ENCODE results near the gene VASH2.

Gene VASH2

DNA sequence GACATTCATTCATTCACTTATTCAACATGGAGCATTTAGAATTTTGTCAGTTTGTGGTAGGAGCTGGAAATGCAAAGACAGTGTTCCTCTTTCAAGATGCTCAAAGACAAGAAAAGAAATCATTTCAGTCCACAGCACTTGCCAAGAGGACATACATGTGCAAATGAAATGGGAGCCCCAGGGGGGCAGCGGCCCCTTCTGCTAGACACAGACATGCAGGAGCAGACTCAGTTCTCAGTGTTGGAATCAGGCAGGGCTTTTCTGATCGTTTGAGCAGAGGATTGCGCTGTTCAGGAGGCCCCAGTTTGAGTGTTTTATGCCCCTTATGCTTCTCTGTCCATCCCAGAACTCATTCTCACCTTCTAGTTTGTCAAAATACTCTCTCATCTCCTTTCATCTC lies 35.6 kb upstream of the VASH2 start:
- no peak for DNase-seq (ENCODE audit: low read depth)
- TF ChIP-seq, protein P1, sequence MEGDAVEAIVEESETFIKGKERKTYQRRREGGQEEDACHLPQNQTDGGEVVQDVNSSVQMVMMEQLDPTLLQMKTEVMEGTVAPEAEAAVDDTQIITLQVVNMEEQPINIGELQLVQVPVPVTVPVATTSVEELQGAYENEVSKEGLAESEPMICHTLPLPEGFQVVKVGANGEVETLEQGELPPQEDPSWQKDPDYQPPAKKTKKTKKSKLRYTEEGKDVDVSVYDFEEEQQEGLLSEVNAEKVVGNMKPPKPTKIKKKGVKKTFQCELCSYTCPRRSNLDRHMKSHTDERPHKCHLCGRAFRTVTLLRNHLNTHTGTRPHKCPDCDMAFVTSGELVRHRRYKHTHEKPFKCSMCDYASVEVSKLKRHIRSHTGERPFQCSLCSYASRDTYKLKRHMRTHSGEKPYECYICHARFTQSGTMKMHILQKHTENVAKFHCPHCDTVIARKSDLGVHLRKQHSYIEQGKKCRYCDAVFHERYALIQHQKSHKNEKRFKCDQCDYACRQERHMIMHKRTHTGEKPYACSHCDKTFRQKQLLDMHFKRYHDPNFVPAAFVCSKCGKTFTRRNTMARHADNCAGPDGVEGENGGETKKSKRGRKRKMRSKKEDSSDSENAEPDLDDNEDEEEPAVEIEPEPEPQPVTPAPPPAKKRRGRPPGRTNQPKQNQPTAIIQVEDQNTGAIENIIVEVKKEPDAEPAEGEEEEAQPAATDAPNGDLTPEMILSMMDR (IDR thresholded peaks at IDR 0.05; ENCODE audit: control insufficient read depth, insufficient read depth, low read depth, low read length, missing control alignments): no peak
- H3K4me3 ChIP-seq (ENCODE audit: control insufficient read depth, low read depth, low read length): no peak overlapping the region

- TF ChIP-seq, protein P1 (IDR thresholded peaks at IDR 0.05; ENCODE audit: control insufficient read depth, insufficient read depth, low read depth, low read length, missing control alignments): peak; percentile 39
- DNase-seq (ENCODE audit: low read depth): no peak
- no peak overlapping the region for H3K4me3 ChIP-seq (ENCODE audit: control insufficient read depth, low read depth, low read length)
Observed at GRCh38 chr1:212915245-212916091, 34.9 kb upstream of the VASH2 start.

- TF ChIP-seq, protein P1 (IDR thresholded peaks at IDR 0.05; ENCODE audit: control insufficient read depth, insufficient read depth, low read depth, low read length, missing control alignments): no peak
- no peak for DNase-seq (ENCODE audit: low read depth)
- H3K4me3 ChIP-seq (ENCODE audit: control insufficient read depth, low read depth, low read length): no peak overlapping the region
Observed at GRCh38 chr1:212916481-212917133, 33.7 kb upstream of the VASH2 start.

GRCh38 chr1:212917134-212917485 lies 33.2 kb upstream of the VASH2 start:
- DNase-seq (ENCODE audit: low read depth): no peak
- TF ChIP-seq, protein P1 (IDR thresholded peaks at IDR 0.05; ENCODE audit: control insufficient read depth, insufficient read depth, low read depth, low read length, missing control alignments): no peak
- no peak overlapping the region for H3K4me3 ChIP-seq (ENCODE audit: control insufficient read depth, low read depth, low read length)

DNA sequence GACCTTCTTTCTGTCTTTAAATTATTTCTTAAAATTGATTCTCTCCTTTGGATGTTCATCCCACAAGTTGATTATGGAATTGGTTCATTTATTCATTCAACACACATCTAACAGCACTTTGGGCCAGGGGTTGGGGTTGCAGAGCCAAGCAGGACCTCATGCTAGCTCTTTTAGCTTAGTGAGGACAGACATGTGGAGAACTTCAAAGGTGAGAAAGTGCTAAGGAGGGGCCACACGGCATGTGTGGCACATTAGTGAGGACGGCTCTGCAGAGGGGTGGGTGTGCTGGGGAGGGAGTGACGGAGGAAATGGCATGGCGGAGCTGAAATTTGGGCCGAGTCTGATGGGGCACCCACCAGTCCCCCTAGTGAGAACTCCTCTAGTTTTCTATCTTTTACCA lies 32.5 kb upstream of the VASH2 start:
- TF ChIP-seq, protein P1 (IDR thresholded peaks at IDR 0.05; ENCODE audit: control insufficient read depth, insufficient read depth, low read depth, low read length, missing control alignments): no peak
- H3K4me3 ChIP-seq (ENCODE audit: control insufficient read depth, low read depth, low read length): no peak overlapping the region
- DNase-seq (ENCODE audit: low read depth): no peak

GRCh38 chr1:212918824-212919223 lies 31.5 kb upstream of the VASH2 start:
- H3K4me3 ChIP-seq (ENCODE audit: control insufficient read depth, low read depth, low read length): no peak overlapping the region
- no peak for DNase-seq (ENCODE audit: low read depth)
- TF ChIP-seq, protein P1 (IDR thresholded peaks at IDR 0.05; ENCODE audit: control insufficient read depth, insufficient read depth, low read depth, low read length, missing control alignments): no peak
